ENCODE results near the gene GJD3. TPM values are rescaled to one million over a fixed set of nuclear protein-coding genes. Genes with fewer than 3 reads are reported as not detected.

Gene GJD3
- total RNA-seq, 1 experiment from 2014 or later: not detected

- peak; percentile 62 for DNase-seq (ENCODE audit: low read depth)
Measured at GRCh38 chr17:40340880-40341807, 23.4 kb downstream of the GJD3 start.

GRCh38 chr17:40340327-40340726 lies 24.2 kb downstream of the GJD3 start:
- no peak for DNase-seq (ENCODE audit: low read depth)

GRCh38 chr17:40338941-40339649 lies 25.4 kb downstream of the GJD3 start:
- no peak for DNase-seq (ENCODE audit: low read depth)

- DNase-seq (ENCODE audit: low read depth): no peak
Measured at GRCh38 chr17:40338058-40338457, 26.5 kb downstream of the GJD3 start.

GRCh38 chr17:40337351-40337750 lies 27.2 kb downstream of the GJD3 start:
- DNase-seq (ENCODE audit: low read depth): no peak

GRCh38 chr17:40335620-40336019 lies 28.9 kb downstream of the GJD3 start:
- DNase-seq (ENCODE audit: low read depth): no peak

- DNase-seq (ENCODE audit: low read depth): no peak
Measured at GRCh38 chr17:40333781-40334448, 30.6 kb downstream of the GJD3 start.

- DNase-seq (ENCODE audit: low read depth): peak; percentile 62
Measured at GRCh38 chr17:40331743-40332641, 32.5 kb downstream of the GJD3 start.

GRCh38 chr17:40330850-40331470 lies 33.6 kb downstream of the GJD3 start:
- DNase-seq (ENCODE audit: low read depth): no peak

GRCh38 chr17:40329839-40330794 lies 34.4 kb downstream of the GJD3 start:
- DNase-seq (ENCODE audit: low read depth): no peak

GRCh38 chr17:40328386-40328766 lies 36.2 kb downstream of the GJD3 start:
- no peak for DNase-seq (ENCODE audit: low read depth)

GRCh38 chr17:40327735-40328385 lies 36.7 kb downstream of the GJD3 start:
- DNase-seq (ENCODE audit: low read depth): no peak

GRCh38 chr17:40327244-40327729 lies 37.2 kb downstream of the GJD3 start:
- no peak for DNase-seq (ENCODE audit: low read depth)

GRCh38 chr17:40326832-40327199 lies 37.7 kb downstream of the GJD3 start:
- DNase-seq (ENCODE audit: low read depth): peak; percentile 70

GRCh38 chr17:40326014-40326831 lies 38.3 kb downstream of the GJD3 start:
- DNase-seq (ENCODE audit: low read depth): no peak

- DNase-seq (ENCODE audit: low read depth): no peak
Measured at GRCh38 chr17:40325156-40326013, 39.2 kb downstream of the GJD3 start.
